ENCODE data around the gene PKDREJ. TPM values are rescaled to one million over a fixed set of nuclear protein-coding genes. Genes with fewer than 3 reads are reported as not detected.

PKDREJ gene
- total and polyA plus RNA-seq, 11 donors, result 0.03 to 0.16 (median 0.08) TPM; not detected in 2

DNA sequence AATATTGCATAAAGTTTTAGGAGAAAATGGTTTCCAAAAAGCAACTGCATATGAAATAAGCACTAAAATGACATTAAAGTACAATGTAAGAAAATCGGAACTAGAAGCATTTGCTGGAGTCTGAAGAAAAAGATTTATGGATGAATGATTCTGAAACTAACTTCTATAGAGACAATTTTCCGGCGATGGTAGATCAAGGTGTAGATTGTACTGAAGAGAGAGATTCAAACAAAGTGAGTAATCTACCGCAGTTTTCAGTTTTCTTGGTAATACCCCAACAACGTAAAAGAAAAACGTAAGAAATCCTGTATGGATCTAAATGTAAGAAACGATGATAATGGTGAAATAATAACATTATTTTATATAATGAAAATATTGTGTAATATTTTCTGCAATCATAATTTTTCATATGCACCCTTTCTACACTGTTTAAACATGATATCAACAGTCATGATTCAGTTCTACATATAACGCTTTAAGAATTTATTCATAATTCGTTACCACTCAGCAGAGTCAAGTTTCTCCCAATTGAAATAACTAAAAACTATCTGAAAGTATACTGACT, 11.2 kb downstream of the PKDREJ start:
- intact Hi-C loops (cut with DNase I), result loop anchor here in 5 of 10 donors (2.0 to 10.0 kb wide), 4 partner anchors 15 to 107 kb away; partner anchors contain the start of genes PPARA (in 2 of the 5) and GTSE1 (in 1 of the 5)
- Histone ChIP-seq H3K9me3 (no peaks in the 10 kb centered on the region), H3K36me3 (no peaks in the 10 kb centered on the region), H3K4me1 (peaks cover 0 to 41% (median 20%) of the 10 kb centered on the region in 12 donors), H3K4me3 (peak overlapping the region in 1 of 12 donors; percentile 91), H3K27me3 (no peaks in the 10 kb centered on the region), H3K27ac (no peak overlapping the region)
- TF ChIP-seq, protein P1, sequence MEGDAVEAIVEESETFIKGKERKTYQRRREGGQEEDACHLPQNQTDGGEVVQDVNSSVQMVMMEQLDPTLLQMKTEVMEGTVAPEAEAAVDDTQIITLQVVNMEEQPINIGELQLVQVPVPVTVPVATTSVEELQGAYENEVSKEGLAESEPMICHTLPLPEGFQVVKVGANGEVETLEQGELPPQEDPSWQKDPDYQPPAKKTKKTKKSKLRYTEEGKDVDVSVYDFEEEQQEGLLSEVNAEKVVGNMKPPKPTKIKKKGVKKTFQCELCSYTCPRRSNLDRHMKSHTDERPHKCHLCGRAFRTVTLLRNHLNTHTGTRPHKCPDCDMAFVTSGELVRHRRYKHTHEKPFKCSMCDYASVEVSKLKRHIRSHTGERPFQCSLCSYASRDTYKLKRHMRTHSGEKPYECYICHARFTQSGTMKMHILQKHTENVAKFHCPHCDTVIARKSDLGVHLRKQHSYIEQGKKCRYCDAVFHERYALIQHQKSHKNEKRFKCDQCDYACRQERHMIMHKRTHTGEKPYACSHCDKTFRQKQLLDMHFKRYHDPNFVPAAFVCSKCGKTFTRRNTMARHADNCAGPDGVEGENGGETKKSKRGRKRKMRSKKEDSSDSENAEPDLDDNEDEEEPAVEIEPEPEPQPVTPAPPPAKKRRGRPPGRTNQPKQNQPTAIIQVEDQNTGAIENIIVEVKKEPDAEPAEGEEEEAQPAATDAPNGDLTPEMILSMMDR (IDR thresholded peaks at IDR 0.05), result no peak
- no peak for TF ChIP-seq POLR2A (IDR thresholded peaks at IDR 0.05)
- ATAC-seq (no peak), DNase-seq (no peak)
- WGBS, 4 donors, result 93 to 95% (median 94%) methylated on average over 9 of the region's 9 CpGs

DNA sequence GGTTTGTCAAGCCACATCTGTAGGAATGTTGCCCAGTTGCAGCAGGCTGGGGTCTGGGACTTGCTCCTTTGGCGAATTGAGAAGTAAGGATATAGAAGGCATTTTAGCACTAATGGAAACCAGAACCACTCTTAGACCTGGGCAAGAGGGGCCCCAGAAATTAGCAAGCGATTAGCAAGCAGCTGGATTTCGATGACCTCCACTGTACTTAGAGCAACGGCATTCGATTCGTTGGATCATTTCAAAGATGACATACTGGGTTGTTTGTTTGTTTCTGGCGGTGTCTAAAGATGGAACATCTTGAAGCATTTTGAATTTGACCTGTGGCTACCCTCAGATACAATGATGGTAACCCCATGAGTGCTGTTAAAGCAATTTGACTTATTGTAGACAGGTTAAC, 11.9 kb downstream of the PKDREJ start:
- peak overlapping the region in 10 of 12 donors; percentile 60 to 97 (median 81) for H3K4me3 ChIP-seq
- peaks cover 0 to 6% (median 0%) of the 10 kb centered on the region in 9 donors for H3K36me3 ChIP-seq
- 68 to 86% (median 83%) methylated on average over 7 of the region's 7 CpGs for WGBS, 4 donors
- ATAC-seq (no peak), DNase-seq (no peak)
- H3K4me1 ChIP-seq, result peaks cover 0 to 47% (median 21%) of the 10 kb centered on the region in 12 donors
- H3K27me3 ChIP-seq, result no peaks in the 10 kb centered on the region
- intact Hi-C loops (cut with DNase I), result loop anchor here in 5 of 10 donors (2.0 to 10.0 kb wide), 4 partner anchors 16 to 106 kb away; partner anchors contain the start of genes PPARA (in 2 of the 5) and GTSE1 (in 1 of the 5)
- no peak for TF ChIP-seq POLR2A (IDR thresholded peaks at IDR 0.05)
- TF ChIP-seq, protein P1 (IDR thresholded peaks at IDR 0.05), result no peak
- H3K9me3 ChIP-seq, result no peaks in the 10 kb centered on the region
- peak overlapping the region in 8 of 12 donors; percentile 87 to 96 (median 94) for H3K27ac ChIP-seq

DNA sequence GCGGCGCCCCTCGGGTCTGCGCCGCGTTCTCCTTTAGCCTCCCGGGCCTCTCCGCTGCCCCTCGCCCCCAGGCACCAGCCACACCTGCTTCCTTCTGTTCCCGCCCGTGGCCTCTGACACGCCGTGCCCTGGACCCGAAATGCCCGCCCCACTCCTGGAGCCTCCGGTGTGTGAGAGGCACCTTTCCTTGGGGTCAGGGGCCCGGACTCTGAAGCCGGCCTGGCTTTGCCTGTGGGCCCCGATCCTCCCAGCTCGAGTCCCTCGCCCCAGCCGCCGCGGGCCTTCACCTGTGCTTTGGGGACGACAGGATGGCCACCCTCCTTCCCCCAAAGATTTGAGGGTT, 12.4 kb downstream of the PKDREJ start:
- Histone ChIP-seq H3K27me3 (no peaks in the 10 kb centered on the region), H3K9me3 (no peaks in the 10 kb centered on the region), H3K4me1 (peaks cover 4 to 52% (median 26%) of the 10 kb centered on the region in 12 donors), H3K4me3 (peak overlapping the region; percentile 53 to 97 (median 81)), H3K27ac (peak overlapping the region; percentile 69 to 96 (median 94)), H3K36me3 (peaks cover 0 to 6% (median 0%) of the 10 kb centered on the region in 9 donors)
- WGBS, 4 donors, result 3 to 18% (median 8%) methylated on average over 16 to 25 of the region's 25 CpGs
- TF ChIP-seq, protein P1 (IDR thresholded peaks at IDR 0.05), result no peak
- TF ChIP-seq POLR2A (IDR thresholded peaks at IDR 0.05), result no peak
- peak in 1 of 4 donors; percentile 9 for ATAC-seq
- no peak for DNase-seq
- intact Hi-C loops (cut with DNase I), result loop anchor here in 5 of 10 donors (2.0 to 10.0 kb wide), 4 partner anchors 16 to 106 kb away; partner anchors contain the start of genes PPARA (in 2 of the 5) and GTSE1 (in 1 of the 5)

DNA sequence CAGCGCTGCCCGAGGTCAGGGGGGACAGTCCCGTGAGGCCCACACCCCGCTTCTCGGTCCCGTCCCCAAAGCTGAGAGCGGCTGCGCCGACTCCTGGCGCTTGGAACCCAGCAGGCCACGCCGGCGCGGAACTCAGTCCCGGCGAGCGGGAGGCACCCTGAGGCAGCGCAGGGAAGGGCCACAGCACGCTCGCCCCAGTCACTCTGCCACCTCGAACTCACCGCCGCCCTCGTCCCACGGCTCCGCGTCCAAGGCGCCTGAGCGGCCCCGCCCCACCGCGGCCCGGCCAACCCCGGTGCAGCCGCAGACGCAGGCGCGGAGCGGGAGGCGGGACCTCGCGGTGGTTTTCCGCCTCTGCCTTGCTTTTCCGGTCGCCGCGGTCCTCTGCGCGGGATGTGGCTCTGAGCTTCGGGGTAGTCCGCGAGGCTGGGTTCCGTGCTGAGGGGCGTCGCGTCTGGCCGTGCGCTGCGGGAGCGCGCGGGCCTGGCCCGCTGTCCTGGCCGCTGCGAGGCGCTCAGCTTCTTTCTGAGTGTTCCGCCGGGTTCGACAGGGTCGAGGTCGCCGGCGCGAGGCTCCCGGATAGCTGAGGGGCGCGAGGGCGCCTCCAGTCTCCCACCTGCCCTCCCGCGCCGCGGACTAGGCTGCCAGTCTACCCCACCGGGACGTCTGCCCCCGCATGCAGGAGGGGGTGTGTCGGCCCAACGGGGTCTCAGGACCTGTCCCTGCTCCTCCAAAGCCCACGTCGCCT, 12.9 kb downstream of the PKDREJ start, which contains the start of gene CDPF1:
Gene CDPF1 (minus strand): TSS at position 259 of the 748 bp plus-strand sequence. CDS start 2,009 bp downstream, outside the sequence.
- intact Hi-C loops (cut with DNase I), result loop anchor here in 5 of 10 donors (2.0 to 10.0 kb wide), 4 partner anchors 17 to 105 kb away; partner anchors contain the start of genes PPARA (in 2 of the 5) and GTSE1 (in 1 of the 5)
- Histone ChIP-seq H3K4me1 (peaks cover 7 to 58% (median 31%) of the 10 kb centered on the region in 12 donors), H3K9me3 (no peaks in the 10 kb centered on the region), H3K27ac (peak within 1 kb of the TSS; percentile 69 to 96 (median 94)), H3K27me3 (no peaks in the 10 kb centered on the region), H3K4me3 (peak within 1 kb of the TSS; percentile 53 to 97 (median 81)), H3K36me3 (peaks cover 0 to 6% (median 0%) of the 10 kb centered on the region in 9 donors)
- DNase-seq (peak; percentile 94 to 97 (median 95)), ATAC-seq (peak; percentile 74 to 94 (median 92))
- WGBS, 4 donors, result 0 to 1% (median 0%) methylated on average over 40 to 89 of the region's 89 CpGs
- TF ChIP-seq, protein P1 (IDR thresholded peaks at IDR 0.05), result peak in 2 of 12 donors; percentile 12 to 31
- peak; percentile 74 to 96 for TF ChIP-seq POLR2A (IDR thresholded peaks at IDR 0.05)
